ENCODE data around the gene HS6ST1. TPM values are rescaled to one million over a fixed set of nuclear protein-coding genes. Genes with fewer than 3 reads are reported as not detected.

The HS6ST1 gene, protein sequence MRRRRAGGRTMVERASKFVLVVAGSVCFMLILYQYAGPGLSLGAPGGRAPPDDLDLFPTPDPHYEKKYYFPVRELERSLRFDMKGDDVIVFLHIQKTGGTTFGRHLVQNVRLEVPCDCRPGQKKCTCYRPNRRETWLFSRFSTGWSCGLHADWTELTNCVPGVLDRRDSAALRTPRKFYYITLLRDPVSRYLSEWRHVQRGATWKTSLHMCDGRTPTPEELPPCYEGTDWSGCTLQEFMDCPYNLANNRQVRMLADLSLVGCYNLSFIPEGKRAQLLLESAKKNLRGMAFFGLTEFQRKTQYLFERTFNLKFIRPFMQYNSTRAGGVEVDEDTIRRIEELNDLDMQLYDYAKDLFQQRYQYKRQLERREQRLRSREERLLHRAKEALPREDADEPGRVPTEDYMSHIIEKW
- 115 TPM for total RNA-seq

DNA sequence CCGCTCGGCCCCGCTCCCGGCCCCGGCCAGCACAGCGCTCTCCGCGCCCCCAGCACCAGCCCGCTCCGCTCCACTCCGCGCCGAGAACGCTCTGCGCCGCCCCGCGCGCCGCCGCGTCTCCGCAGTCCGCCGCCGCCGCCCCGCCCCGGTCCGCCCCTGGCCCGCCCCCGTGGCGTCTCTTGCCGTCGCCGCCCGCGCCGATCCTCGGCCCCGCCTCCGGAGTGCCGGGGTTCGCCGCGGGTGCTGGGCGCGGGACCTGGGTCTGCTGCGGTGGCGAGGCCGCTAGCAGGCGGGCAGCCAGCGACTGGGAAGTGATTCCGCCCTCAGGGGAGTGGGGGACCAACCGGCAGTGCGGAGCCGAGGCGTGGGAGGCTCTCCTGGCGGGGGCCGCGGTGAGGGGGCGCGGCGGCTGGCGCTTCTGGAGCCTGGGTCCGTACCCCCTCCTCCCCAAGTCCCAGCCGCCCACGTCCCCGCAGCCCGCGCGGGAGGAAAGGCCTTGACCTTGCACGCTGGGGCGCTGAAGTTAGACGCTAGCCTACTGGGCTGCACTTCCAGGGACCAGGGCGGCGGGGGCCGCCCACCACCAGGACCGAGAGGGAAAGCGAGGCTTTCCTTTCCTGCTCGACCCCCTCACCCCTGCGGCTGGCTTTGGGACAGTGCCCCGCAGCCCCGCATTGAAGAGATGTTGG is at the start of gene HS6ST1:
HS6ST1 (minus strand) TSS at position 93 of the 689 bp plus-strand sequence. CDS start 305 bp downstream, outside the sequence.

Small RNA genes lying within 50 kb of the gene (small RNA-seq; reads per million reads assigned to genes)
- not detected for gene RF00019 (ENCODE audit: low replicate concordance)

Other genes starting within 250 kb of the HS6ST1 start
- gene UGGT1, start 227.7 kb downstream of the HS6ST1 start, total RNA-seq = 31.8 TPM